ENCODE measurements around the gene EFNA5. TPM values are rescaled to one million over a fixed set of nuclear protein-coding genes. Genes with fewer than 3 reads are reported as not detected.

EFNA5 gene
- total RNA-seq, 1 experiment from 2014 or later: 51.2 TPM

GRCh38 chr5:107446972-107447371 lies 223.8 kb downstream of the EFNA5 start:
- TF ChIP-seq CTCF (IDR thresholded peaks at IDR 0.05; ENCODE audit: unreplicated experiment): no peak
- Mint-ChIP-seq H3K36me3 (ENCODE audit: insufficient read depth, unreplicated experiment) (peaks cover 7% of the 10 kb centered on the region), H3K4me1 (ENCODE audit: insufficient read depth, unreplicated experiment) (peaks cover 18% of the 10 kb centered on the region), H3K9me3 (ENCODE audit: unreplicated experiment) (no peaks in the 10 kb centered on the region), H3K4me3 (ENCODE audit: unreplicated experiment) (no peak overlapping the region), H3K27ac (ENCODE audit: low read depth, unreplicated experiment) (no peak overlapping the region), H3K27me3 (ENCODE audit: insufficient read depth, unreplicated experiment) (no peaks in the 10 kb centered on the region)
- intact Hi-C loops (cut with micrococcal nuclease): no loop called here
- ChIA-PET POLR2A (interaction anchor here (1.3 kb wide), 1 partner anchor 23 kb away, joined by 3 read pairs; no protein-coding TSS in a partner anchor), CTCF (no interaction called here)
- BruUV-seq (replicated peaks): no TSS peak
- no peak for DNase-seq (ENCODE audit: unreplicated experiment)

DNA sequence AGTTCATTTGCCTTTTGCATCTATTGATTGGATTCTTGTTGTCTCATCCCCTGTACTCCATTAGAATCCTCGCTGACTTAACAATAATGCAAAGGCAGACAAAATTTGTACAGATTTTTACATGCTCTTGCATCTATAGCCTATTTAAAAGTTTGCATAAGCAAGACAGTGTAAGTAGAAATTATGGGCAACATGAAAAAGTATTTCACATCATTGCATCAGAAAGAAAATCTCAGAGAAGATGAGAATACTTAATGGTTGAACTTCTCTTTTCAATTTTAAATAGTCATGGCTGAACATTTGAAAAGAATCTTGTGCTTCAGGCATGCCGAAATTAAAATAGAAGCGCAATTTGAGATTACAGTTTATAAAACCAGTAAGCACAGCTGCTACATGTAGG lies 226.4 kb downstream of the EFNA5 start:
- no peak overlapping the region for H3K4me3 Mint-ChIP-seq (ENCODE audit: unreplicated experiment)
- DNase-seq (ENCODE audit: unreplicated experiment): no peak
- peaks cover 14% of the 10 kb centered on the region for H3K4me1 Mint-ChIP-seq (ENCODE audit: insufficient read depth, unreplicated experiment)
- ChIA-PET CTCF (no interaction called here), POLR2A (interaction anchor here (1.4 to 4.1 kb wide), 2 partner anchors 11 to 13 kb away, joined by 3 to 26 read pairs; no protein-coding TSS in a partner anchor)
- no peak overlapping the region for H3K27ac Mint-ChIP-seq (ENCODE audit: low read depth, unreplicated experiment)
- intact Hi-C loops (cut with micrococcal nuclease): no loop called here
- peaks cover 2% of the 10 kb centered on the region for H3K9me3 Mint-ChIP-seq (ENCODE audit: unreplicated experiment)
- peaks cover 7% of the 10 kb centered on the region for H3K36me3 Mint-ChIP-seq (ENCODE audit: insufficient read depth, unreplicated experiment)
- BruUV-seq (replicated peaks): no TSS peak
- no peaks in the 10 kb centered on the region for H3K27me3 Mint-ChIP-seq (ENCODE audit: insufficient read depth, unreplicated experiment)
- TF ChIP-seq CTCF (IDR thresholded peaks at IDR 0.05; ENCODE audit: unreplicated experiment): no peak

- peaks cover 14% of the 10 kb centered on the region for H3K4me1 Mint-ChIP-seq (ENCODE audit: insufficient read depth, unreplicated experiment)
- peaks cover 7% of the 10 kb centered on the region for H3K36me3 Mint-ChIP-seq (ENCODE audit: insufficient read depth, unreplicated experiment)
- ChIA-PET POLR2A (interaction anchor here (1.4 to 4.1 kb wide), 2 partner anchors 11 to 12 kb away, joined by 3 to 26 read pairs; no protein-coding TSS in a partner anchor), CTCF (no interaction called here)
- no peak for TF ChIP-seq CTCF (IDR thresholded peaks at IDR 0.05; ENCODE audit: unreplicated experiment)
- no peak overlapping the region for H3K4me3 Mint-ChIP-seq (ENCODE audit: unreplicated experiment)
- DNase-seq (ENCODE audit: unreplicated experiment): no peak
- BruUV-seq (replicated peaks): no TSS peak
- no peak overlapping the region for H3K27ac Mint-ChIP-seq (ENCODE audit: low read depth, unreplicated experiment)
- H3K9me3 Mint-ChIP-seq (ENCODE audit: unreplicated experiment): peaks cover 6% of the 10 kb centered on the region
- H3K27me3 Mint-ChIP-seq (ENCODE audit: insufficient read depth, unreplicated experiment): no peaks in the 10 kb centered on the region
- intact Hi-C loops (cut with micrococcal nuclease): no loop called here
Observed at GRCh38 chr5:107443897-107444296, 226.8 kb downstream of the EFNA5 start.

GRCh38 chr5:107442452-107442851 lies 228.3 kb downstream of the EFNA5 start:
- no peak for DNase-seq (ENCODE audit: unreplicated experiment)
- no TSS peak for BruUV-seq (replicated peaks)
- TF ChIP-seq CTCF (IDR thresholded peaks at IDR 0.05; ENCODE audit: unreplicated experiment): no peak
- Mint-ChIP-seq H3K4me1 (ENCODE audit: insufficient read depth, unreplicated experiment) (peaks cover 14% of the 10 kb centered on the region), H3K27ac (ENCODE audit: low read depth, unreplicated experiment) (no peak overlapping the region), H3K27me3 (ENCODE audit: insufficient read depth, unreplicated experiment) (no peaks in the 10 kb centered on the region), H3K9me3 (ENCODE audit: unreplicated experiment) (peaks cover 7% of the 10 kb centered on the region), H3K36me3 (ENCODE audit: insufficient read depth, unreplicated experiment) (peaks cover 7% of the 10 kb centered on the region), H3K4me3 (ENCODE audit: unreplicated experiment) (no peak overlapping the region)
- ChIA-PET POLR2A (interaction anchor here (0.5 to 4.1 kb wide), 4 partner anchors 11 to 18 kb away, joined by 3 to 26 read pairs (median 6); no protein-coding TSS in a partner anchor), CTCF (interaction anchor here (0.9 kb wide), 1 partner anchor 10 kb away, joined by 4 read pairs; no protein-coding TSS in a partner anchor)
- intact Hi-C loops (cut with micrococcal nuclease): no loop called here

All from MCF 10A (cell line).